Endothelial cell of umbilical vein (primary cell): ENCODE measurements around the gene HECW1. TPM values are rescaled to one million over a fixed set of nuclear protein-coding genes. Genes with fewer than 3 reads are reported as not detected.

ENCODE experiments used
- BruUV-seq: library from RNA; stranded (reverse); fragments of 400-500 nt; replicated peaks from 2 replicates; lab custom pipeline; 2021; lab: Mats Ljungman, UMichigan
- CTCF ChIA-PET: fragments of 300-600, 350-600 bp; sonication (Branson Sonifier 250); formaldehyde crosslinking; loops from one replicate; lab custom pipeline; 2021; ENCODE audit warnings: antibody characterized with exemption, inconsistent platforms; lab: Charles Lee
- POLR2A ChIA-PET: fragments of 300-600, 350-600 bp; sonication (Branson Sonifier 250); formaldehyde crosslinking; loops from one replicate; lab custom pipeline; 2021; ENCODE audit warnings: antibody characterized with exemption, inconsistent platforms; lab: Charles Lee
- DNase-seq: peaks from one replicate; pipeline ENCODE4 v3.0.0-alpha.2; 2011; ENCODE audit warnings: low read depth, low spot score
- FAIRE-seq: peaks from 2 replicates; lab custom pipeline; 2011; peaks lifted over from hg19 to GRCh38; lab: Jason Lieb, UNC
- H2AFZ ChIP-seq: 2 replicates; pipeline ENCODE4 v1.6.0; 2012; ENCODE audit warnings: low read depth, low read length, control low read depth, inconsistent platforms
- H3K27ac ChIP-seq: 2 replicates; pipeline ENCODE4 v1.5.1; 2011; ENCODE audit warnings: low read depth, mild to moderate bottlenecking, control low read depth, low read length, moderate library complexity; ENCODE audit not compliant: insufficient read depth
- H3K27me3 ChIP-seq, 2 experiments: 2 replicates each; pipeline versions ENCODE4 v1.6.0 to v1.6.1; 2011; ENCODE audit warnings: low read length in 2 of 2, mixed read lengths in 1 of 2; ENCODE audit not compliant: control insufficient read depth in 2 of 2, insufficient read depth in 2 of 2
- H3K36me3 ChIP-seq, 2 experiments: 2 replicates in 1 of 2; 3 replicates in 1 of 2; pipeline ENCODE4 v1.5.1; 2011; ENCODE audit warnings: low read length in 2 of 2, mild to moderate bottlenecking in 1 of 2, moderate library complexity in 1 of 2; ENCODE audit not compliant: control insufficient read depth in 2 of 2, insufficient read depth in 2 of 2; ENCODE audit errors: extremely low read depth in 1 of 2
- H3K4me1 ChIP-seq: 3 replicates; pipeline ENCODE4 v1.5.1; 2011; ENCODE audit warnings: mild to moderate bottlenecking, low read length; ENCODE audit not compliant: control insufficient read depth, insufficient read depth; ENCODE audit errors: extremely low read depth
- H3K4me2 ChIP-seq: 2 replicates; pipeline ENCODE4 v1.6.1; 2011; ENCODE audit warnings: low read length, control low read depth, mixed read lengths; ENCODE audit not compliant: insufficient read depth
- H3K4me3 ChIP-seq, 3 experiments: fragments of 200-600 bp in 1 of 3; sonication (generic), shearing (Covaris generic) in 1 of 3; replicated peaks in 1 of 3; 2 replicates each; pipeline ENCODE4 v1.5.1; 2011 to 2016; ENCODE audit warnings: control low read depth in 3 of 3, low read length in 3 of 3, mild to moderate bottlenecking in 2 of 3, inconsistent platforms in 1 of 3, low read depth in 1 of 3, moderate library complexity in 1 of 3; ENCODE audit not compliant: insufficient read depth in 1 of 3
- H3K79me2 ChIP-seq: 2 replicates; pipeline ENCODE4 v1.6.0; 2012; ENCODE audit warnings: low read length, inconsistent platforms; ENCODE audit not compliant: control insufficient read depth, insufficient read depth
- H3K9ac ChIP-seq: replicated peaks from 2 replicates; pipeline ENCODE3; 2011; ENCODE audit warnings: low read length, control low read depth; ENCODE audit not compliant: insufficient read depth; ENCODE audit errors: extremely low read depth
- H3K9me1 ChIP-seq: replicated peaks from 3 replicates; pipeline ENCODE4 v1.6.0; 2011; ENCODE audit warnings: mild to moderate bottlenecking, low read length; ENCODE audit not compliant: control insufficient read depth, insufficient read depth; ENCODE audit errors: extremely low read depth
- H3K9me3 ChIP-seq: replicated peaks from 2 replicates; pipeline ENCODE4 v1.5.1; 2012; ENCODE audit warnings: low read length, inconsistent platforms; ENCODE audit not compliant: control insufficient read depth, insufficient read depth
- H4K20me1 ChIP-seq: replicated peaks from 2 replicates; pipeline ENCODE3; 2011; ENCODE audit warnings: mild to moderate bottlenecking, low read length; ENCODE audit not compliant: control insufficient read depth, insufficient read depth; ENCODE audit errors: extremely low read depth
- CTCF ChIP-seq, 2 donors: IDR thresholded peaks; 1 replicate in 1 of 2; 2 replicates in 1 of 2; pipeline ENCODE4 v1.5.1; 2011; ENCODE audit warnings: low read length in 2 of 2, mild to moderate bottlenecking in 2 of 2, moderate library complexity in 2 of 2, control low read depth in 1 of 2, inconsistent platforms in 1 of 2, low read depth in 1 of 2; ENCODE audit not compliant: insufficient read depth in 1 of 2; ENCODE audit errors: extremely low read depth in 1 of 2
- EZH2 ChIP-seq: IDR thresholded peaks from 2 replicates; pipeline ENCODE4 v1.6.1; 2012; ENCODE audit warnings: borderline replicate concordance, low read depth, mild to moderate bottlenecking, moderate library complexity, low read length, inconsistent platforms; ENCODE audit not compliant: severe bottlenecking
- GATA2 ChIP-seq: IDR thresholded peaks from 2 replicates; pipeline ENCODE4 v1.7.0; 2011; ENCODE audit warnings: low read depth, mild to moderate bottlenecking, moderate library complexity, mixed read lengths, low read length; ENCODE audit not compliant: insufficient read length, insufficient read depth
- MYC ChIP-seq: IDR thresholded peaks from one replicate; pipeline ENCODE4 v1.6.1; 2011; ENCODE audit warnings: mild to moderate bottlenecking, low read depth, low read length
- POLR2A ChIP-seq: IDR thresholded peaks from 2 replicates; pipeline ENCODE4 v1.6.1; 2012; ENCODE audit warnings: low read depth, mild to moderate bottlenecking, control low read depth, low read length
- POLR2AphosphoS5 ChIP-seq: IDR thresholded peaks from 2 replicates; pipeline ENCODE4 v1.6.1; 2012; ENCODE audit warnings: low read depth, mild to moderate bottlenecking, control low read depth, low read length, moderate library complexity; ENCODE audit not compliant: insufficient read depth
- dilution Hi-C: fragments of 300-500 bp; cut with MboI; formaldehyde crosslinking; loops from one replicate; pipeline ENCODE4 v1.15.0; 2019; ENCODE audit warnings: low sequenced_read_pairs; ENCODE audit not compliant: extremely low pct_ligation_motif_present
- intact Hi-C: fragments of 100-400 bp; cut with micrococcal nuclease; formaldehyde crosslinking; loops from one replicate; pipeline ENCODE4 v1.10.0; 2022
- polyA plus RNA-seq, 4 experiments: library from polyadenylated mRNA; depleted of rRNA in 3 of 4; stranded (reverse) in 3 of 4; unstranded in 1 of 4; fragments of >200 nt; gene quantifications; 2 replicates each; pipeline versions ENCODE4 v1.2.1 to v1.2.3, GENCODE V29; 2011 to 2012; ENCODE audit warnings: missing spikeins in 1 of 4
- total RNA-seq: library from RNA; stranded (reverse); gene quantifications from 2 replicates; pipeline ENCODE4 v1.2.3, GENCODE V29; 2021
- TF ChIP-seq, protein P1 (sequence below): IDR thresholded peaks from 2 replicates; pipeline ENCODE4 v1.6.1; 2011; ENCODE audit not compliant: insufficient read depth, insufficient read length

The HECW1 gene
- total and polyA plus RNA-seq, 2 donors (not counting 3 experiments of a cell fraction or from before 2014, with no cell fraction given): not detected

- Histone ChIP-seq H2AFZ (no peak overlapping the region), H3K4me3 (peak overlapping the region; percentile 74 to 89 (median 76)), H3K27me3 (peaks cover 2 to 12% of the 10 kb centered on the region in 2 experiments), H3K4me1 (peaks cover 33% of the 10 kb centered on the region), H3K27ac (peak overlapping the region; percentile 49), H3K36me3 (no peaks in the 10 kb centered on the region), H3K9me3 (no peaks in the 10 kb centered on the region), H3K4me2 (peak overlapping the region; percentile 74), H3K9ac (peak overlapping the region; percentile 96), H3K79me2 (peaks cover 57% of the 10 kb centered on the region), H3K9me1 (no peaks in the 10 kb centered on the region), H4K20me1 (peaks cover 7% of the 10 kb centered on the region)
- dilution Hi-C loops (loop anchor here (25.0 kb wide), 1 partner anchor 129 kb away; no protein-coding TSS in a partner anchor), intact Hi-C loops (loop anchor here (1.0 to 10.0 kb wide), 4 partner anchors 64 to 649 kb away; partner anchors contain the start of genes COA1, MRPL32 and PSMA2)
- DNase-seq (peak; percentile 71), FAIRE-seq (no peak)
- CTCF ChIA-PET: interaction anchor here (0.6 to 9.5 kb wide), 59 partner anchors 8 to 1441 kb away, joined by 3 to 603 read pairs (median 6); partner anchors contain the start of genes BLVRA, COA1, MRPL32 and PSMA2
- TF ChIP-seq POLR2AphosphoS5 (peak; percentile 10), GATA2 (no peak), EZH2 (no peak), MYC (peak; percentile 41), POLR2A (no peak), CTCF (IDR thresholded peaks at IDR 0.05; ENCODE audit: extremely low read depth in 1 of 2, insufficient read depth in 1 of 2, low read depth in 1 of 2, low read length in 2 of 2) (peak in 1 of 2 donors; percentile 28)
- TF ChIP-seq, protein P1, sequence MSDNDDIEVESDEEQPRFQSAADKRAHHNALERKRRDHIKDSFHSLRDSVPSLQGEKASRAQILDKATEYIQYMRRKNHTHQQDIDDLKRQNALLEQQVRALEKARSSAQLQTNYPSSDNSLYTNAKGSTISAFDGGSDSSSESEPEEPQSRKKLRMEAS: no peak
- POLR2A ChIA-PET: interaction anchor here (0.8 to 2.3 kb wide), 15 partner anchors 10 to 652 kb away, joined by 3 to 73 read pairs (median 7); partner anchors contain the start of genes COA1, MRPL32 and PSMA2
- BruUV-seq: no TSS peak
These were observed 471.2 kb downstream of the HECW1 start for GRCh38 chr7:43583424-43584194.
